K562 (cell line): Measurements from ENCODE around the gene BAG5. TPM values are rescaled to one million over a fixed set of nuclear protein-coding genes. Genes with fewer than 3 reads are reported as not detected.

Source experiments
- ATAC-seq: fragments of 200-7000 bp; cut with Tn5 transposase; 3 replicates; pipeline ENCODE4 v1.9.1; 2020; ENCODE audit warnings: moderate library complexity
- BruUV-seq: library from RNA; stranded (reverse); fragments of 400-500 nt; replicated peaks from 2 replicates; lab custom pipeline; 2021; lab: Mats Ljungman, UMichigan
- CTCF ChIA-PET: fragments of 300-600 bp; formaldehyde crosslinking; extraction: SDS; loops from one replicate; lab custom pipeline; 2021; ENCODE audit warnings: low intra/inter-chr PET ratio; lab: Yijun Ruan, JAX
- POLR2A ChIA-PET: fragments of 300-600, 350-650 bp; sonication (Branson Sonifier 250); formaldehyde crosslinking; extraction: SDS; loops from one replicate; lab custom pipeline; 2021; ENCODE audit warnings: antibody characterized with exemption, inconsistent platforms; lab: Yijun Ruan, JAX
- DNase-seq, 4 experiments: peaks; one replicate each; pipeline versions ENCODE4 v3.0.0 to v3.0.0-alpha.2; 2011 to 2018; ENCODE audit warnings: low spot score in 3 of 4, mixed read lengths in 3 of 4; ENCODE audit errors: extremely low read depth in 1 of 4
- FAIRE-seq: peaks from 2 replicates; lab custom pipeline; 2011; peaks lifted over from hg19 to GRCh38; lab: Jason Lieb, UNC
- H2AFZ ChIP-seq: 2 replicates; pipeline ENCODE4 v1.6.0; 2011; ENCODE audit warnings: low read depth, low read length, control low read depth, inconsistent platforms
- H3K27ac ChIP-seq: fragments of 200-600 bp; 3 replicates; pipeline ENCODE4 v1.8.0; 2011; ENCODE audit warnings: low read depth, mild to moderate bottlenecking, control low read depth, inconsistent platforms, low read length, moderate library complexity, mixed read lengths; ENCODE audit errors: extremely low read depth
- H3K27me3 ChIP-seq, 2 experiments: fragments of 300-600 bp in 1 of 2; 2 replicates in 1 of 2; 3 replicates in 1 of 2; pipeline versions ENCODE4 v1.6.0 to v1.8.0; 2011; ENCODE audit warnings: inconsistent platforms in 2 of 2, low read length in 2 of 2, mild to moderate bottlenecking in 1 of 2, mixed read lengths in 1 of 2, moderate library complexity in 1 of 2; ENCODE audit not compliant: control insufficient read depth in 2 of 2, insufficient read depth in 2 of 2
- H3K36me3 ChIP-seq: fragments of 300-600 bp; 3 replicates; pipeline ENCODE4 v1.8.0; 2011; ENCODE audit warnings: mild to moderate bottlenecking, low read length, inconsistent platforms; ENCODE audit not compliant: control insufficient read depth, insufficient read depth
- H3K4me1 ChIP-seq, 2 experiments: fragments of 200-600 bp in 1 of 2; replicated peaks in 1 of 2; 2 replicates in 1 of 2; 3 replicates in 1 of 2; pipeline versions ENCODE4 v1.5.1 to v1.8.0; 2011; ENCODE audit warnings: inconsistent platforms in 2 of 2, low read length in 2 of 2, mild to moderate bottlenecking in 1 of 2, mixed read lengths in 1 of 2, moderate library complexity in 1 of 2; ENCODE audit not compliant: control insufficient read depth in 2 of 2, insufficient read depth in 2 of 2
- H3K4me2 ChIP-seq: 2 replicates; pipeline ENCODE4 v1.6.1; 2011; ENCODE audit warnings: low read length, control low read depth, inconsistent platforms, mixed read lengths; ENCODE audit not compliant: insufficient read depth
- H3K4me3 ChIP-seq: fragments of 200-600 bp; sonication (generic), shearing (Covaris generic); 2 replicates; pipeline ENCODE4 v1.5.1; 2016; ENCODE audit warnings: control low read depth, inconsistent platforms
- H3K79me2 ChIP-seq: fragments of 200-600 bp; 3 replicates; pipeline ENCODE4 v1.8.0; 2011; ENCODE audit warnings: low read length, inconsistent platforms; ENCODE audit not compliant: control insufficient read depth, insufficient read depth
- H3K9ac ChIP-seq, 2 experiments: 2 replicates each; pipeline versions ENCODE4 v1.6.0 to v1.6.1; 2011; ENCODE audit warnings: low read depth in 2 of 2, low read length in 2 of 2, control low read depth in 1 of 2, inconsistent platforms in 1 of 2, mild to moderate bottlenecking in 1 of 2, mixed read lengths in 1 of 2; ENCODE audit not compliant: insufficient read depth in 1 of 2
- H3K9me1 ChIP-seq: one replicate; pipeline ENCODE4 v1.6.0; 2011; ENCODE audit warnings: inconsistent platforms, mild to moderate bottlenecking, low read length, moderate library complexity; ENCODE audit not compliant: control insufficient read depth, insufficient read depth
- H3K9me3 ChIP-seq: replicated peaks from 2 replicates; pipeline ENCODE4 v1.5.1; 2011; ENCODE audit warnings: low read depth, low read length, inconsistent platforms; ENCODE audit not compliant: control insufficient read depth, insufficient read depth
- H4K20me1 ChIP-seq: replicated peaks from 2 replicates; pipeline ENCODE4 v1.6.1; 2011; ENCODE audit warnings: low read length, inconsistent platforms, mixed read lengths; ENCODE audit not compliant: control insufficient read depth, insufficient read depth
- AFF4 ChIP-seq: sonication (generic); formaldehyde crosslinking; IDR thresholded peaks from 2 replicates; pipeline ENCODE4 v1.8.0; 2023; ENCODE audit warnings: mild to moderate bottlenecking, missing genetic modification reagents
- GMEB1 ChIP-seq: fragments of 250-450 bp; sonication (Bioruptor Pico); IDR thresholded peaks from 2 replicates; pipeline ENCODE4 v1.4.0; 2020; ENCODE audit warnings: mild to moderate bottlenecking
- MTA1 ChIP-seq: fragments of 450-650 bp; IDR thresholded peaks from 2 replicates; pipeline ENCODE4 v1.6.1; 2017; ENCODE audit warnings: borderline replicate concordance
- MYC ChIP-seq, 2 experiments: fragments of 250-450 bp in 1 of 2; sonication (Bioruptor Pico) in 1 of 2; IDR thresholded peaks; 2 replicates each; pipeline versions ENCODE4 v1.5.1 to v1.6.1; 2012 to 2021; ENCODE audit warnings: low read depth in 2 of 2, borderline replicate concordance in 1 of 2, improper control_type of control experiment in 1 of 2, low read length in 1 of 2, mild to moderate bottlenecking in 1 of 2, moderate library complexity in 1 of 2
- RBM17 ChIP-seq: fragments of 200-400 bp; formaldehyde crosslinking; IDR thresholded peaks from 2 replicates; pipeline ENCODE4 v1.6.1; 2017; ENCODE audit warnings: low read depth, mild to moderate bottlenecking, low read length, borderline replicate concordance
- XRCC3 ChIP-seq: fragments of 450-650 bp; IDR thresholded peaks from 2 replicates; pipeline ENCODE4 v1.6.1; 2017; ENCODE audit warnings: mild to moderate bottlenecking, moderate library complexity
- ZNF175 ChIP-seq: fragments of 200-800 bp; sonication (Bioruptor generic); IDR thresholded peaks from 2 replicates; pipeline ENCODE4 v1.6.1; 2016; ENCODE audit warnings: low read depth, mild to moderate bottlenecking, missing genetic modification characterization, missing compliant biosample characterization
- WGBS: fragments of 100-300 bp; shearing (Covaris generic); methylation state at CpG from one replicate; pipeline ENCODE4 v1.1.6; 2016; ENCODE audit warnings: low coverage, mixed read lengths; ENCODE audit not compliant: insufficient coverage; ENCODE audit errors: missing lambda C conversion rate; 5-methylcytosine and 5-hydroxymethylcytosine counted together
- in situ Hi-C: fragments of 300-500 bp; cut with MboI; formaldehyde crosslinking; loops from 4 replicates; pipeline ENCODE4 v1.15.0; 2018; ENCODE audit warnings: inconsistent platforms, mixed read lengths
- intact Hi-C: fragments of 100-400 bp; cut with micrococcal nuclease; formaldehyde crosslinking; loops from 2 replicates; pipeline ENCODE4 v1.14.2; 2022
- polyA plus RNA-seq, 8 experiments: library from polyadenylated mRNA; depleted of rRNA in 4 of 8; stranded (reverse) in 5 of 8; unstranded in 3 of 8; fragments of >200 nt; fragmentation: Nextera tagmentation in 2 of 8; fragmentation: Illumina TruSeq in 1 of 8; extraction: Ambion mirVana in 2 of 8; extraction: Trizol in 1 of 8; gene quantifications; 2 replicates each; pipeline versions ENCODE4 v1.2.1 to v1.2.3, GENCODE V29; 2011 to 2014; ENCODE audit warnings: inconsistent platforms in 1 of 8, missing spikeins in 1 of 8
- total RNA-seq, 7 experiments: library from RNA; depleted of rRNA in 6 of 7; stranded (reverse); fragments of >200 nt in 6 of 7; fragmentation: Illumina TruSeq in 2 of 7; extraction: Trizol in 2 of 7; gene quantifications; 2 replicates each; pipeline versions ENCODE4 v1.2.1 to v1.2.3, GENCODE V29; 2011 to 2021; ENCODE audit warnings: low replicate concordance in 1 of 7
- TF ChIP-seq, protein P1 (sequence below), 2 experiments: fragments of 150-350 bp in 1 of 2; IDR thresholded peaks; 2 replicates each; pipeline ENCODE4 v1.6.1; 2012 to 2016; ENCODE audit warnings: low read depth in 2 of 2, low read length in 2 of 2, mild to moderate bottlenecking in 1 of 2, moderate library complexity in 1 of 2

BAG5 gene
- total and polyA plus RNA-seq, 9 of the 15 experiments (the other 6 are each of a cell fraction or from before 2014, with no cell fraction given): 7.9 to 21.4 (median 13.2) TPM

- TF ChIP-seq MYC (IDR thresholded peaks at IDR 0.05; ENCODE audit: low read depth, low read length) (peak; percentile 54; the same call in 1 of the 2 replicates), MYC (CRISPR knock-in tag; IDR thresholded peaks at IDR 0.05; ENCODE audit: borderline replicate concordance, low read depth) (no peak), RBM17 (no peak)
- TF ChIP-seq, all 486 proteins: peak for 21
Measured at GRCh38 chr14:103521951-103522563, 40.4 kb downstream of the BAG5 start (continued).

DNA sequence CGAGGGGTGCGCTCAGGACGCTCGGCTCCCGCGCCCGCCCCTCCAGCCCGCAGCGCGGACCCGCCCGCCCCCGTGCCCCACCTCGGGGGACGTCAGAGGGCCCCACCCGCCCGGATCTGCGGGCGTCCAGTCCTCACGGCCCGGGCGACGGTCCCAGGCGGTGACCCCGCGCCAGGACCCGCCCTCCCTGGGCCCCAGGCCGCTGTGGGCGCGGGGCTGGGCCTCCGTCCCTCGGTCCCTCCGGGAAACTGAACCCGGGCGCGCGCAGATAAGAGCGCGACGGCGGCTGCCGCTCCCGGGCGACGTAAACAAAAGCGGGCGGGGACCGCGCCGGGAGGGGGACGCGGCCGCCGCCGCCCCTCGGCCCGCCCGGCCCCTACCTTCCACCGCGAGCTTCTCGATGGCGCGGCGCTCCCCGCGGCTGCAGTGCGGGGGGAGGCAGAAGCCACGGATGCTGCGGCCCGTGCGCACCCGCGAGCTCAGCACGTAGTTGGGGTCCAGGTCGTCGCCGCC lies 41.0 kb downstream of the BAG5 start:
- Histone ChIP-seq H3K4me3 (peak overlapping the region; percentile 60), H3K27me3 (no peaks in the 10 kb centered on the region), H3K79me2 (peaks cover 23% of the 10 kb centered on the region), H3K9me3 (no peaks in the 10 kb centered on the region), H3K36me3 (peaks cover 23% of the 10 kb centered on the region; the same call in 1 of the 3 replicates), H4K20me1 (peaks cover 13% of the 10 kb centered on the region; the same call in 1 of the 2 replicates), H3K27ac (peak overlapping the region; percentile 83), H3K4me2 (peak overlapping the region; percentile 78), H3K9me1 (no peaks in the 10 kb centered on the region), H2AFZ (peak overlapping the region; percentile 45; the same call in 1 of the 2 replicates), H3K4me1 (peaks cover 41 to 91% of the 10 kb centered on the region in 2 experiments), H3K9ac (peak overlapping the region; percentile 73 to 93; a peak in 3 of 4 replicates)
- in situ Hi-C loops (no loop called here), intact Hi-C loops (loop anchor here (10.0 kb wide), 1 partner anchor 127 kb away; no protein-coding TSS in a partner anchor)
- no TSS peak for BruUV-seq
- POLR2A ChIA-PET: interaction anchor here (0.6 to 2.5 kb wide), 8 partner anchors 10 to 177 kb away, joined by 3 to 12 read pairs (median 4); no protein-coding TSS in a partner anchor
- peak; percentile 55 for ATAC-seq
- peak; percentile 63 to 70 (median 66) for DNase-seq
- no peak for FAIRE-seq
- 0% methylated on average over 6 of the region's 77 CpGs for WGBS
- CTCF ChIA-PET: no interaction called here
- TF ChIP-seq GMEB1 (CRISPR knock-in tag) (no peak), ZNF175 (no peak), AFF4 (CRISPR knock-in tag) (0 out of 2 replicates have a peak, but pooled peaks have one; percentile 4), MTA1 (no peak), XRCC3 (no peak)
- TF ChIP-seq, protein P1, sequence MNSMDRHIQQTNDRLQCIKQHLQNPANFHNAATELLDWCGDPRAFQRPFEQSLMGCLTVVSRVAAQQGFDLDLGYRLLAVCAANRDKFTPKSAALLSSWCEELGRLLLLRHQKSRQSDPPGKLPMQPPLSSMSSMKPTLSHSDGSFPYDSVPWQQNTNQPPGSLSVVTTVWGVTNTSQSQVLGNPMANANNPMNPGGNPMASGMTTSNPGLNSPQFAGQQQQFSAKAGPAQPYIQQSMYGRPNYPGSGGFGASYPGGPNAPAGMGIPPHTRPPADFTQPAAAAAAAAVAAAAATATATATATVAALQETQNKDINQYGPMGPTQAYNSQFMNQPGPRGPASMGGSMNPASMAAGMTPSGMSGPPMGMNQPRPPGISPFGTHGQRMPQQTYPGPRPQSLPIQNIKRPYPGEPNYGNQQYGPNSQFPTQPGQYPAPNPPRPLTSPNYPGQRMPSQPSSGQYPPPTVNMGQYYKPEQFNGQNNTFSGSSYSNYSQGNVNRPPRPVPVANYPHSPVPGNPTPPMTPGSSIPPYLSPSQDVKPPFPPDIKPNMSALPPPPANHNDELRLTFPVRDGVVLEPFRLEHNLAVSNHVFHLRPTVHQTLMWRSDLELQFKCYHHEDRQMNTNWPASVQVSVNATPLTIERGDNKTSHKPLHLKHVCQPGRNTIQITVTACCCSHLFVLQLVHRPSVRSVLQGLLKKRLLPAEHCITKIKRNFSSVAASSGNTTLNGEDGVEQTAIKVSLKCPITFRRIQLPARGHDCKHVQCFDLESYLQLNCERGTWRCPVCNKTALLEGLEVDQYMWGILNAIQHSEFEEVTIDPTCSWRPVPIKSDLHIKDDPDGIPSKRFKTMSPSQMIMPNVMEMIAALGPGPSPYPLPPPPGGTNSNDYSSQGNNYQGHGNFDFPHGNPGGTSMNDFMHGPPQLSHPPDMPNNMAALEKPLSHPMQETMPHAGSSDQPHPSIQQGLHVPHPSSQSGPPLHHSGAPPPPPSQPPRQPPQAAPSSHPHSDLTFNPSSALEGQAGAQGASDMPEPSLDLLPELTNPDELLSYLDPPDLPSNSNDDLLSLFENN (IDR thresholded peaks at IDR 0.05; ENCODE audit: low read depth in 2 of 2, low read length in 2 of 2): no peak
